GM12865 (cell line): ENCODE measurements around the gene COMP.

Experiments
- DNase-seq: peaks from one replicate; pipeline ENCODE4 v3.0.0; 2010; ENCODE audit warnings: low read depth
- H3K4me3 ChIP-seq: 2 replicates; pipeline ENCODE4 v1.5.1; 2011; ENCODE audit warnings: mild to moderate bottlenecking, low read depth, low read length, control low read depth
- TF ChIP-seq, protein P1 (sequence below): IDR thresholded peaks from 2 replicates; pipeline ENCODE4 v1.5.1; 2011; ENCODE audit warnings: low read length, control low read depth, low read depth, inconsistent platforms; ENCODE audit not compliant: insufficient read depth; ENCODE audit errors: missing control alignments

COMP gene

DNA sequence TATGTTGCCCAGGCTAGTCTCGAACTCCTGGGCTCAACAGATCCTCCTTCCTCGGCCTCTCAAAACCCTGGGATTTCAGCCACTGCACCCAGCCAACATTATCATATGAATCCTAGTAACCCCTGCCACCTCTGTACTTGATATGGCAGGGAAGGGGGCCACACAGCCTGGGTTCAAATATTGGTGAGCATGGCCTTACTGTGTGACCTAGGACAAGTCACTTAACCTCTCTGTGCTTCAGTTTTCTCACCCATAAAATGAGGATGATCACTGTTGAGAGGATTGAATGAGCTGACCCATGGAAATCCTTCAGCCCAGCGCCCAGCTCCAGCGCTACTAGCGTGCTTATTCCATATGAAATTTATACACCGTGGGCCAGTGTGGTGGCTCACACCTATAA is 3.6 kb upstream of the COMP start:
- TF ChIP-seq, protein P1, sequence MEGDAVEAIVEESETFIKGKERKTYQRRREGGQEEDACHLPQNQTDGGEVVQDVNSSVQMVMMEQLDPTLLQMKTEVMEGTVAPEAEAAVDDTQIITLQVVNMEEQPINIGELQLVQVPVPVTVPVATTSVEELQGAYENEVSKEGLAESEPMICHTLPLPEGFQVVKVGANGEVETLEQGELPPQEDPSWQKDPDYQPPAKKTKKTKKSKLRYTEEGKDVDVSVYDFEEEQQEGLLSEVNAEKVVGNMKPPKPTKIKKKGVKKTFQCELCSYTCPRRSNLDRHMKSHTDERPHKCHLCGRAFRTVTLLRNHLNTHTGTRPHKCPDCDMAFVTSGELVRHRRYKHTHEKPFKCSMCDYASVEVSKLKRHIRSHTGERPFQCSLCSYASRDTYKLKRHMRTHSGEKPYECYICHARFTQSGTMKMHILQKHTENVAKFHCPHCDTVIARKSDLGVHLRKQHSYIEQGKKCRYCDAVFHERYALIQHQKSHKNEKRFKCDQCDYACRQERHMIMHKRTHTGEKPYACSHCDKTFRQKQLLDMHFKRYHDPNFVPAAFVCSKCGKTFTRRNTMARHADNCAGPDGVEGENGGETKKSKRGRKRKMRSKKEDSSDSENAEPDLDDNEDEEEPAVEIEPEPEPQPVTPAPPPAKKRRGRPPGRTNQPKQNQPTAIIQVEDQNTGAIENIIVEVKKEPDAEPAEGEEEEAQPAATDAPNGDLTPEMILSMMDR: no peak
- H3K4me3 ChIP-seq: no peak overlapping the region
- DNase-seq: no peak

DNA sequence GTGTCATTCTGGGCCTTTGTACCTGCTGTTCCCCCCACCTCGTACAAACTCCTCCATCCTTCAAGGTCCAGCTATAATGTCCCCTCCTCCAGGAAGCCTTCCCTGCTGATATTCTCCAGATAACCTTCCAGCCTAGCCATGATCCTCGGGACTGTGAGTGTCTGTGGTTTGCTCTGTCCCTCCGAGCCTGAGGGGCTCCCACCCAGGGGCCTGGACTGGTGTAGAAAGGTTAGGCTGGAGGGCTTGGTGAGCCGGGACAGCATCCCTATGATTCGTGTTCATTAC is 2.9 kb upstream of the COMP start:
- DNase-seq: no peak
- no peak overlapping the region for H3K4me3 ChIP-seq
- TF ChIP-seq, protein P1: no peak

DNA sequence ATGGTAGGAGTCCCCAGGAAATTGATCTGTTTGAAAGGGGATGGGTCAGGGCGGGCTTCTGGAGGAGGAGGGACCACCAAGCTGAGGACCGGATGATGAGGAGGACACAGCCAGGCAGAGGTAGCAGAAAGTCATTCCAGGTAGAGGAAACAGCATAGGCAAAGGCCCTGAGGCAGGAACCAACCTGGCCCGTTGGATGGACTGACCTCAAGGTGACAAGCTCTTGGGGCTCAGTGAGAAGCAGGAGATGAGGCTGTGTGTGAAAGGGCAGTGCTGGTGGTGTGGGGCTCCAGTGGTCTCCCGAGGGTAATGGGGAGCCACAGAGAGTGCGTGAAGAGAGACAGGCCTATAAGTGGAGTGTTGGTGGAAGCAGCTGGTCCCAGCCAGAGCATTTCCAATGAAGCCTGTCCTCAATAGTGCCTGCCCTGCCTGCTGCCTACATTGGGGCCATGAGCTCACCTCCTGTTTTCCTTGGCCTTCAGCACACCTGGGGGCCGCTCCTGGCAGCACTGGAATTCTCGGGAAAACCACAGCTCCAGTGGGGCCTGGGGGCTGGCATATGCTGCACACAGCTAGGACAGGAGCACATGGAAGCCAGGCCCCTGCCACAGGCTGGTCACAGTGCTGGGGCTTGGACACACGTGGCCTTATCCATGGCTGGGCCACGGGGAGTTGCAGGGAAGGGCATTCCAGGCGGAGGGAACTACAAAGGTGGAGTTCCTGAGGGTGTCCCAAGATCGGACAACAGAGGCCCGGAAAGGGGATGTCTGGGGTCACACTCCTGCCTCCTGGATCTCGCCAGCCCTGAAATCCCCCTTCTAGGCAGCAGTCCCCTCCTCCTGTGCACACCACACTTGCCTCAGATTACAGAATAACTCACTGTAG is 2.3 kb upstream of the COMP start:
- H3K4me3 ChIP-seq: no peak overlapping the region
- TF ChIP-seq, protein P1: no peak
- no peak for DNase-seq

DNA sequence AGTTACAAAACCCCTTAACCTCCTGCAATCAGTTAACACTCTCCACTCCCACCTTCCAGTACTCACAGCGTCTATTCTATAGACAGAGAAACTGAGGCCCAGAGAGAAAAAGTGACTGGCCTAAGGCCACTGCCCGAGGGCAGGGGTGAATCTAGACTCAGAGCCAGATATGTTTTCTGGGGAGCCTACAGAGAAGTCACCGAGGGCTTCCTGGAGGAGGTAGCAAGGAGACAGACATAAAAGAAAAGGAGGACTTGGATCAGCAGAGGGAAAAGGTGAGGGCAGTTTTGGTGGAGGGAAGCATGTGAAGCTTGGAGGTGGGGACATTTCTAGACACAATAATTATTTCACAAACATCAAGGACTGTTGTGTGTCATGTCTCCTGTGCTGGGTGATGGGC is 1.6 kb upstream of the COMP start:
- DNase-seq: no peak
- no peak overlapping the region for H3K4me3 ChIP-seq
- TF ChIP-seq, protein P1: no peak

DNA sequence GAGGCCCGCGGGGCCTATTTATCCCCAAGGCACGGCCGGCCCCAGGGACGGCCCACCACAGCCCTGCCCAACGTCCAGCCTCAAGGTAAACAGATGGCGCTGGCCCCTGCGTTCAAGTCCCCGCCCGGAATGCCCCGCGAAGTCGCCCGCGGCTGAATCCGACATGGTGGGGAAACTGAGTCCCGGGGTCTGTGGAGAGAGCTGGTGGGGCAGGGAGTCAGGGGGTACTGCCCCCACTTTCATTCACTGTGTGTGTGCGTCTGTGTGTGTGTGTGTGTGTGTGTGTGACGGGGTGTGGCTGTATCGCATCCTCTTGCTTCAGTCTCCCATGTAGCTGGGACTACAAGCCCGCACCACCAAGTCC is 192 bp upstream of the COMP start:
- no peak overlapping the region for H3K4me3 ChIP-seq
- TF ChIP-seq, protein P1: no peak
- no peak for DNase-seq

DNA sequence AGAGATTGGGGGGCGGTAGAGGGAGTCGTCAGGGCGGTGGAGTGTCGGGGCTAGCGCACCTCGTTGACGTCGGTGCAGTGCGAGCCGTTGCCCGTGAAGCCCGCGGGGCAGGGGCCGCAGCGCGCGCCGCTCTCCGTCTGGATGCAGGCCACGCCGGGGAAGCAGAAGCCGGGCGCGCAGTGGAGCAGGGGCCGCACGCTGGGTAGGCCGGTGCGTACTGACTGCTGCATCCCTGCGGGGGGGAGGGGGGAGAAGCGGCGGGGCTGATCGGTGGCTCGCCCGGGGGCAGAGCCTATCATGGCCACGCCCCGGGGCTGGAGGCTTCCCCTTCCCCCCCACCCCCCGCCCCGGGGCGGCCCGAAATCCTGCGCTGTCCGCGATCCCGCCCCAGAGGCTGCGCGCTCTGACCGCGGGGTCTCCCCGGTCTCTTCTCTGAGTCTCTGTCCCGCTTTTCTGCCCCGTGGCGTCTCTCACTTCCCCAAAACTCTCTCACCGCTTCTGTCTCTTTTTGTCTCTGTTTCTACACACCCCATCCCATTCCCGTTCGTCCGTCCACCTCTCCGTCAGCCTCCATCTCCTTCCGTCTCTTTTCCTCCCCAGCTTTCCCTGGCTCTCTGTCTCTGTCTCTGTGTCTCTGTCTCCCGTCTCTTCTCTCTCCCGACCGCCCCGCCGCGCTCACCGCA is 1.1 kb downstream of the COMP start:
- DNase-seq: peak; percentile 26
- H3K4me3 ChIP-seq: no peak overlapping the region
- TF ChIP-seq, protein P1: no peak

DNA sequence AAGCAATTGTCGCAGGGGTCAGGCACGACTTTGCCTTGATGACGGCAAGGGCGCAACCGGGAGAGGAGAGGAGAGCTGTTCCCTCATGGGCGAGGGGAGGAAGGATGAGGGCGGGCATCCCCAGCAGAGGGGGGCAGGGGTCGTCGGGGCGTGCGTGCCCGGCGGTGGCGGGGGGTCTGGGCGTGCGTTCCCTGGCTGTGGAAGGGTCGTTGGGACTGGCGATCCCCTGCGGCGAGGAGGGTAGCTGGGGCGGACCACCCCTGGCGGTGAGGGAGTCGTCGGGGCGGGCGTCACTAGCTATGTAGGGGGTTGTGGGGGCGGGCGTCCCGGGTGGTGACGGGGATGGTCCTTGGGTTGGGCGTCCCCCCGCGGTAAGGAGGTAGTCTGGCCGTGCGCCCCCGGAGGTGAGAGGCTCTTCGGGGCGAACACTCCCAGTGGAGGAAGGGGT is 1.7 kb downstream of the COMP start:
- no peak overlapping the region for H3K4me3 ChIP-seq
- no peak for DNase-seq
- TF ChIP-seq, protein P1: no peak
